ENCODE data around the gene FNDC1.

Gene FNDC1

GRCh38 chr6:159309723-159310122, 140.5 kb downstream of the FNDC1 start:
- no peak for DNase-seq (ENCODE audit: low spot score)

DNA sequence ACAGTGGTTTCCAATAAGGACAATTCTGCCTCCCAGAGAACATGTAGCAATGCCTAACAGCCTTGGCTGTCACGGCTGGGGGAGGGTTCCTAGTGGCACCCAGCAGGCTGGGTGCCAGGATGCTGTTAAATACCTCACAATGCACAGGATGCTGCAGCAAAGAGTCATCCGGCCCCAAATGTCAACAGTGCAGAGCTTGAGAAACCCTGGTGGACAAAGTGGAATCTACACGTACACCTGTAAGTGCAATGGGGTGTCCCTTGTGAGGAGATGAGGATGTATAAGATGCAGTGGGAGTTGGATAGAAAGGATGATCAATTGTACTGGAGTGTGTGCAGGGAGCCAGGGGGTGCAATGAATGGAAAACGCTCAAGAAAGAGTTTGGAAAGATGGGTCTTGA, 142.4 kb downstream of the FNDC1 start:
- no peak for DNase-seq (ENCODE audit: low spot score)

- no peak for DNase-seq (ENCODE audit: low spot score)
Observed at GRCh38 chr6:159312206-159312605, 143.0 kb downstream of the FNDC1 start.

DNA sequence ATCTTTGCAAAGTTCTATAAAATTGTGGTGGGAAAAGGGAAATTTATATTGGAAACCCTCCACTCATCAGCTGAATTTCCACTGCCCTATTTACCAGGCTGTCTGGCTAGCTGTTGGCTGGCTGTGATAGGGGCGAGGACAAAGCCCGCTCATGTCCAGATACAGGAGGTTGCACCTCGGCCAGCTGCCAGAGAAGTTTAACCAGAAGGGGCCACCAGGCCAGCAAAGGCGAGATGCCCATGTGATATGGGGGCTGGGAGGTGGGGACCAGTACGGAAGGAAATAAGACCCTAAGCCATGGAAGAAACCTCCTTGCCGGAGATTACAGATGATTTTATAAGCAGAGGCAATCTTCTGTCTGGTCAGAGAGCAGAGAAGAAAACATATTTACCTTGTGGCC, 143.8 kb downstream of the FNDC1 start:
- no peak for DNase-seq (ENCODE audit: low spot score)

DNA sequence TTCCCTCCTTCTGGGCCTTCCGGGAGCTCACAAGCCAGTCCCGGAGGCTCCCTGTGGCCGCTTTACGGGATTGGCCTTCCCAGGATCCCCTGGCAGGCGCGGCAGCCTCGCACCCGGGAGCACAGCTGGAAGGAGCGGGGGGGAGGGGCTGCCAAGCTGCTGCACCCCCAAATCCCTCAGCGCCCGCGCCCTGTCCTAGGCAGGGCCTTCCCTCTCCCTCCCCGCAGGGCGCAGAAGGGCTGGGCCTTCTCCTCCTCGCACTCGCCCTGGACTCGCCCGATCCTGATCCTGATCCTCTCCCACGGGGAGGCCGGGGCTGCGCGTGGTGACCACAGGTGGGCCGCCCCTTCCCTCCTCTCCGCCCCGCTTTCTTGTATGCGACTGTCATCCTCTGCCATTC, 146.4 kb downstream of the FNDC1 start:
- DNase-seq (ENCODE audit: low spot score): no peak

DNA sequence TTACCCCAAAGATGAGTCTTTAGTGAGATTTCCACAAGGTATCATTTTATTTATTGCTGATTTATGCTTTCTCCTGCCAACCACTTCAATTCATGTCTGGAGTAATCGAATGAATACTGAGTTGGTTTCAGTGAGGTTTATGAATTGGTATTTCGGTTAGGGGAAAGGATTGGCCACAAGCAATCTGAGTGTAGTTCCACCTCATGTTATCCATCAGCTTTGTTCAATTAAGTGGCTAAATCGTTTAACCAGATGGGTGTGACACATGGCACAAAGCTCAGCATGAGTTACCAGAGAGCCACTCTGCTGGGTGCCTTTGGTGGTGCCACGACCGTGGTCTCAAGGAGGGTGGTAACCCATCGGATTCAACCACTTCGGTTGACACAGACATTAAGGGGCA, 148.2 kb downstream of the FNDC1 start:
- no peak for DNase-seq (ENCODE audit: low spot score)

DNA sequence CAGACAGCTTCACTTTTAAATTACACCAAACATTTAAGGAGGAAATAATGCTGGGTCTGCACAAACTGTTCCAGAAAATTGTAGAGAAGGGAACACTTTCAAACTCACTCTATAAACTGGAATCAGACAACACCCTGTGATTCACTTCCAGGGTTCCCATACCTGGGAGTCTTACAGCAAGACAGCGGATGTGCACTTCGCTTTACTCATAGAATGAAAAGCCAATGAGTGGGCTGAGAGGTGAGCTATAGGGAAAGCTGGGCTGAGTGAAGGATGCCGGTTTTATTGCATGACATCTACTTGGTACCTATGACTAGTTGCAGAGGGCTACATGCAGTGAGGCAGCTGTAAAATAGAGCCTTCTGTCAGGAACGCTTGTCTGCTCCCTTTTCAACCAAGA, 152.1 kb downstream of the FNDC1 start:
- DNase-seq (ENCODE audit: low spot score): no peak
